Thyroid gland (tissue), 4 donors: Measurements from ENCODE around the gene CHST7. TPM values are rescaled to one million over a fixed set of nuclear protein-coding genes. Genes with fewer than 3 reads are reported as not detected.

ENCODE experiments used
- DNase-seq, 2 donors: peaks; one replicate each; pipeline ENCODE4 v3.0.0-alpha.2; 2019
- H3K27ac ChIP-seq, 3 donors: fragments of 200-600 bp; sonication (generic); 1 replicate in 2 of 3; 2 replicates in 1 of 3; pipeline ENCODE4 v1.5.1; 2016 to 2019; ENCODE audit warnings: mild to moderate bottlenecking in 1 of 3, moderate library complexity in 1 of 3
- H3K27me3 ChIP-seq: fragments of 200-600 bp; sonication (generic); one replicate; pipeline ENCODE4 v1.5.1; 2019
- H3K36me3 ChIP-seq, 2 donors: fragments of 200-600 bp; sonication (generic); one replicate each; pipeline ENCODE4 v1.5.1; 2016 to 2019
- H3K4me1 ChIP-seq, 2 donors: fragments of 200-600 bp; sonication (generic); one replicate each; pipeline ENCODE4 v1.5.1; 2017 to 2019
- H3K4me3 ChIP-seq, 3 donors: fragments of 200-600 bp; sonication (generic); replicated peaks in 1 of 3; 1 replicate in 2 of 3; 2 replicates in 1 of 3; pipeline ENCODE4 v1.5.1; 2016; ENCODE audit warnings: mild to moderate bottlenecking in 1 of 3
- H3K9me3 ChIP-seq: fragments of 200-600 bp; sonication (generic); one replicate; pipeline ENCODE4 v1.5.1; 2017
- POLR2A ChIP-seq, 2 donors: fragments of 450-650 bp; IDR thresholded peaks; one replicate each; pipeline ENCODE4 v1.6.1; 2017; ENCODE audit warnings: antibody characterized with exemption in 2 of 2, mild to moderate bottlenecking in 2 of 2, moderate library complexity in 1 of 2
- WGBS, 2 donors: methylation state at CpG; one replicate each; pipeline ENCODE4 v1.1.5; 2017; 5-methylcytosine and 5-hydroxymethylcytosine counted together
- intact Hi-C: fragments of 100-400 bp; cut with DNase I; formaldehyde crosslinking; loops from one replicate; pipeline ENCODE4 v1.15.1; 2023
- total RNA-seq, 4 donors: library from RNA; depleted of rRNA; stranded (reverse); fragments of >200 nt; gene quantifications; one replicate each; pipeline ENCODE4 v1.2.3, GENCODE V29; 2016
- TF ChIP-seq, protein P1 (sequence below), 6 experiments: fragments of 200-600 bp in 3 of 6; fragments of 450-650 bp in 3 of 6; sonication (generic) in 3 of 6; IDR thresholded peaks; one replicate each; pipeline ENCODE4 v1.5.1; 2016 to 2019; ENCODE audit warnings: antibody characterized with exemption in 6 of 6, mild to moderate bottlenecking in 2 of 6, inconsistent platforms in 1 of 6, moderate library complexity in 1 of 6

CHST7 gene
- total RNA-seq, 4 donors from 2014 or later = 9.0 to 28.5 (median 20.4) TPM

GRCh38 chrX:46610070-46610658 lies 36.6 kb downstream of the CHST7 start:
- no peaks in the 10 kb centered on the region for H3K9me3 ChIP-seq
- H3K36me3 ChIP-seq = no peaks in the 10 kb centered on the region
- H3K4me3 ChIP-seq = no peak overlapping the region
- H3K4me1 ChIP-seq = no peaks in the 10 kb centered on the region
- no peaks in the 10 kb centered on the region for H3K27me3 ChIP-seq
- WGBS, 2 donors = 81 to 96% methylated on average over 4 to 5 of the region's 5 CpGs
- intact Hi-C loops = no loop called here
- TF ChIP-seq, protein P1, sequence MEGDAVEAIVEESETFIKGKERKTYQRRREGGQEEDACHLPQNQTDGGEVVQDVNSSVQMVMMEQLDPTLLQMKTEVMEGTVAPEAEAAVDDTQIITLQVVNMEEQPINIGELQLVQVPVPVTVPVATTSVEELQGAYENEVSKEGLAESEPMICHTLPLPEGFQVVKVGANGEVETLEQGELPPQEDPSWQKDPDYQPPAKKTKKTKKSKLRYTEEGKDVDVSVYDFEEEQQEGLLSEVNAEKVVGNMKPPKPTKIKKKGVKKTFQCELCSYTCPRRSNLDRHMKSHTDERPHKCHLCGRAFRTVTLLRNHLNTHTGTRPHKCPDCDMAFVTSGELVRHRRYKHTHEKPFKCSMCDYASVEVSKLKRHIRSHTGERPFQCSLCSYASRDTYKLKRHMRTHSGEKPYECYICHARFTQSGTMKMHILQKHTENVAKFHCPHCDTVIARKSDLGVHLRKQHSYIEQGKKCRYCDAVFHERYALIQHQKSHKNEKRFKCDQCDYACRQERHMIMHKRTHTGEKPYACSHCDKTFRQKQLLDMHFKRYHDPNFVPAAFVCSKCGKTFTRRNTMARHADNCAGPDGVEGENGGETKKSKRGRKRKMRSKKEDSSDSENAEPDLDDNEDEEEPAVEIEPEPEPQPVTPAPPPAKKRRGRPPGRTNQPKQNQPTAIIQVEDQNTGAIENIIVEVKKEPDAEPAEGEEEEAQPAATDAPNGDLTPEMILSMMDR (IDR thresholded peaks at IDR 0.05) = no peak
- no peak for TF ChIP-seq POLR2A (IDR thresholded peaks at IDR 0.05)
- H3K27ac ChIP-seq = no peak overlapping the region
- no peak for DNase-seq

GRCh38 chrX:46611658-46612362 lies 38.2 kb downstream of the CHST7 start:
- no peak for DNase-seq

GRCh38 chrX:46617906-46618305 lies 44.3 kb downstream of the CHST7 start:
- intact Hi-C loops = no loop called here
- no peaks in the 10 kb centered on the region for H3K27me3 ChIP-seq
- no peak for DNase-seq

More at GRCh38 chrX:46611658-46612362, 38.2 kb downstream of the CHST7 start:
- Histone ChIP-seq H3K4me1 (no peaks in the 10 kb centered on the region), H3K9me3 (no peaks in the 10 kb centered on the region), H3K27ac (no peak overlapping the region), H3K4me3 (no peak overlapping the region), H3K27me3 (no peaks in the 10 kb centered on the region), H3K36me3 (no peaks in the 10 kb centered on the region)
- no peak for TF ChIP-seq POLR2A (IDR thresholded peaks at IDR 0.05)
- TF ChIP-seq, protein P1 (IDR thresholded peaks at IDR 0.05) = no peak
- intact Hi-C loops = no loop called here
- WGBS, 2 donors = 87 to 91% methylated on average over 10 to 12 of the region's 13 CpGs

DNA sequence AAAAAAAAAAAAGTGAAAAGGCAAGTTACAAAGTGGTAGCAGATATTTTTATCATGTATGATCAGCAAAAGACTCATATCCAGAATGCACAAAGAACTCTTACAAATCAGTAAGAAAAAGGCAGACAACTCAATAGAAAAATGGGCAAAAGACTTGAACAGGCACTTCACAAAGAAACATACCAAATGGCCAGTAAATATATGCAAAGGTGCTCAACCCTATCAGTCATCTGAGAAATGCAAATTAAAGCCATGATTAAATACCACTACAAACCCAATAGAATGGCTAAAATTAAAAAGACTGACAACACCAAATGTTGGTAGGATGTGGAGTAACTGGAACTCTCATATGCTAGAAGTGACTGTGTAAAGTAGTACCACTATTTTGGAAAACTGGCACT lies 45.4 kb downstream of the CHST7 start:
- TF ChIP-seq POLR2A (IDR thresholded peaks at IDR 0.05) = no peak
- TF ChIP-seq, protein P1 (IDR thresholded peaks at IDR 0.05) = no peak
- no peak overlapping the region for H3K4me3 ChIP-seq
- no peaks in the 10 kb centered on the region for H3K36me3 ChIP-seq
- DNase-seq = no peak
- H3K27me3 ChIP-seq = no peaks in the 10 kb centered on the region
- no peaks in the 10 kb centered on the region for H3K4me1 ChIP-seq
- intact Hi-C loops = no loop called here
- H3K9me3 ChIP-seq = no peaks in the 10 kb centered on the region
- no peak overlapping the region for H3K27ac ChIP-seq

More at GRCh38 chrX:46617906-46618305, 44.3 kb downstream of the CHST7 start:
- Histone ChIP-seq H3K9me3 (no peaks in the 10 kb centered on the region), H3K27ac (no peak overlapping the region), H3K4me1 (no peaks in the 10 kb centered on the region), H3K36me3 (no peaks in the 10 kb centered on the region), H3K4me3 (no peak overlapping the region)
- no peak for TF ChIP-seq POLR2A (IDR thresholded peaks at IDR 0.05)
- TF ChIP-seq, protein P1 (IDR thresholded peaks at IDR 0.05) = no peak

GRCh38 chrX:46620505-46620904 lies 46.9 kb downstream of the CHST7 start:
- WGBS, 2 donors = 89 to 100% methylated on average over 1 to 4 of the region's 4 CpGs
- H3K4me3 ChIP-seq = no peak overlapping the region
- intact Hi-C loops = no loop called here
- DNase-seq = no peak
- TF ChIP-seq POLR2A (IDR thresholded peaks at IDR 0.05) = no peak
- TF ChIP-seq, protein P1 (IDR thresholded peaks at IDR 0.05) = no peak
- no peaks in the 10 kb centered on the region for H3K9me3 ChIP-seq
- no peaks in the 10 kb centered on the region for H3K27me3 ChIP-seq
- no peak overlapping the region for H3K27ac ChIP-seq
- H3K36me3 ChIP-seq = no peaks in the 10 kb centered on the region
- no peaks in the 10 kb centered on the region for H3K4me1 ChIP-seq
